ENCODE data around the gene DDX25. TPM values are rescaled to one million over a fixed set of nuclear protein-coding genes. Genes with fewer than 3 reads are reported as not detected.

The DDX25 gene
- total RNA-seq, 4 donors from 2014 or later = 0.08 TPM; not detected in 3

GRCh38 chr11:125945011-125945796, 40.9 kb downstream of the DDX25 start:
- 69 to 84% methylated on average over 11 to 12 of the region's 15 CpGs for WGBS, 2 donors (ENCODE audit: low coverage in 1 of 2)
- H3K27ac ChIP-seq = no peak overlapping the region
- H3K36me3 ChIP-seq = no peaks in the 10 kb centered on the region
- H3K4me3 ChIP-seq = no peak overlapping the region
- no peaks in the 10 kb centered on the region for H3K27me3 ChIP-seq
- H3K9me3 ChIP-seq = no peaks in the 10 kb centered on the region
- H3K4me1 ChIP-seq = no peaks in the 10 kb centered on the region
- TF ChIP-seq EP300 (IDR thresholded peaks at IDR 0.05) = no peak
- TF ChIP-seq CTCF (IDR thresholded peaks at IDR 0.05) = no peak
- no peak for TF ChIP-seq POLR2AphosphoS5 (IDR thresholded peaks at IDR 0.05)
- no peak for TF ChIP-seq POLR2A (IDR thresholded peaks at IDR 0.05)
- ATAC-seq = no peak

GRCh38 chr11:125945797-125946520, 41.7 kb downstream of the DDX25 start, which contains the start of gene VSIG10L2:
VSIG10L2 (plus strand) TSS chr11:125946044; CDS start chr11:125946056, 12 bp downstream.
- 92 to 97% methylated on average over 6 to 7 of the region's 8 CpGs for WGBS, 2 donors (ENCODE audit: low coverage in 1 of 2)
- Histone ChIP-seq H3K27ac (no peak within 1 kb of the TSS), H3K36me3 (no peaks in the 10 kb centered on the region), H3K4me1 (peaks cover 0 to 6% (median 4%) of the 10 kb centered on the region in 3 donors), H3K9me3 (no peaks in the 10 kb centered on the region), H3K27me3 (no peaks in the 10 kb centered on the region), H3K4me3 (no peak within 1 kb of the TSS)
- TF ChIP-seq EP300 (IDR thresholded peaks at IDR 0.05) (no peak), POLR2A (IDR thresholded peaks at IDR 0.05) (no peak), POLR2AphosphoS5 (IDR thresholded peaks at IDR 0.05) (no peak)
- no peak for ATAC-seq

GRCh38 chr11:125946712-125947418, 42.6 kb downstream of the DDX25 start:
- H3K36me3 ChIP-seq = no peaks in the 10 kb centered on the region
- H3K4me3 ChIP-seq = no peak overlapping the region
- WGBS, 2 donors (ENCODE audit: low coverage in 1 of 2) = 92% methylated on average over 2 of the region's 14 CpGs; no CpG with 5 or more reads in 1 of the 2 donors
- H3K27ac ChIP-seq = no peak overlapping the region
- no peak for ATAC-seq
- H3K4me1 ChIP-seq = peaks cover 0 to 15% (median 10%) of the 10 kb centered on the region in 3 donors
- TF ChIP-seq POLR2A (IDR thresholded peaks at IDR 0.05) (no peak), POLR2AphosphoS5 (IDR thresholded peaks at IDR 0.05) (no peak), CTCF (IDR thresholded peaks at IDR 0.05) (no peak), EP300 (IDR thresholded peaks at IDR 0.05) (no peak)
- no peaks in the 10 kb centered on the region for H3K9me3 ChIP-seq
- no peaks in the 10 kb centered on the region for H3K27me3 ChIP-seq

GRCh38 chr11:125947419-125948277, 43.3 kb downstream of the DDX25 start:
- Histone ChIP-seq H3K27ac (no peak overlapping the region), H3K4me3 (no peak overlapping the region), H3K4me1 (peaks cover 0 to 23% (median 15%) of the 10 kb centered on the region in 3 donors), H3K36me3 (no peaks in the 10 kb centered on the region), H3K9me3 (no peaks in the 10 kb centered on the region), H3K27me3 (no peaks in the 10 kb centered on the region)
- WGBS, 2 donors (ENCODE audit: low coverage in 1 of 2) = 100% methylated on average over 1 of the region's 24 CpGs; no CpG with 5 or more reads in 1 of the 2 donors
- no peak for TF ChIP-seq POLR2A (IDR thresholded peaks at IDR 0.05)
- TF ChIP-seq EP300 (IDR thresholded peaks at IDR 0.05) = no peak
- no peak for TF ChIP-seq CTCF (IDR thresholded peaks at IDR 0.05)
- no peak for TF ChIP-seq POLR2AphosphoS5 (IDR thresholded peaks at IDR 0.05)
- no peak for ATAC-seq

Measured in gastroesophageal sphincter (tissue), 4 donors.